ENCODE measurements around the gene CFAP299. TPM values are rescaled to one million over a fixed set of nuclear protein-coding genes. Genes with fewer than 3 reads are reported as not detected.

Gene CFAP299
- total RNA-seq, 1 donor from 2014 or later: not detected

GRCh38 chr4:80423553-80424224 lies 88.2 kb downstream of the CFAP299 start:
- Histone ChIP-seq H3K27me3 (ENCODE audit: insufficient read depth, low read length) (no peaks in the 10 kb centered on the region), H2AFZ (ENCODE audit: low read depth, low read length) (no peak overlapping the region), H3K27ac (ENCODE audit: low read depth, low read length) (no peak overlapping the region), H4K20me1 (ENCODE audit: insufficient read depth, low read length) (no peaks in the 10 kb centered on the region), H3K4me2 (ENCODE audit: low read length) (no peak overlapping the region), H3K9me3 (ENCODE audit: insufficient read depth, low read depth, low read length) (no peaks in the 10 kb centered on the region), H3K4me3 (ENCODE audit: insufficient read depth, low read depth, low read length) (no peak overlapping the region), H3K36me3 (ENCODE audit: insufficient read depth, low read length) (no peaks in the 10 kb centered on the region), H3K79me2 (ENCODE audit: insufficient read depth, low read length) (no peaks in the 10 kb centered on the region), H3K9ac (ENCODE audit: low read length) (no peak overlapping the region), H3K4me1 (ENCODE audit: insufficient read depth, low read length) (no peaks in the 10 kb centered on the region)
- Mint-ChIP-seq H3K9me3 (ENCODE audit: unreplicated experiment) (no peaks in the 10 kb centered on the region), H3K27ac (ENCODE audit: unreplicated experiment) (no peak overlapping the region), H3K36me3 (ENCODE audit: low read depth, unreplicated experiment) (no peaks in the 10 kb centered on the region), H3K27me3 (ENCODE audit: low read depth, unreplicated experiment) (no peaks in the 10 kb centered on the region), H3K4me3 (ENCODE audit: unreplicated experiment) (no peak overlapping the region), H3K4me1 (ENCODE audit: low read depth, unreplicated experiment) (no peaks in the 10 kb centered on the region)
- TF ChIP-seq EZH2 (IDR thresholded peaks at IDR 0.05; ENCODE audit: insufficient read depth, low read length): no peak
- no peak for TF ChIP-seq CTCF (IDR thresholded peaks at IDR 0.05; ENCODE audit: insufficient read depth, low read depth, low read length)
- FAIRE-seq: no peak
- no peak for DNase-seq (ENCODE audit: low read depth)

DNA sequence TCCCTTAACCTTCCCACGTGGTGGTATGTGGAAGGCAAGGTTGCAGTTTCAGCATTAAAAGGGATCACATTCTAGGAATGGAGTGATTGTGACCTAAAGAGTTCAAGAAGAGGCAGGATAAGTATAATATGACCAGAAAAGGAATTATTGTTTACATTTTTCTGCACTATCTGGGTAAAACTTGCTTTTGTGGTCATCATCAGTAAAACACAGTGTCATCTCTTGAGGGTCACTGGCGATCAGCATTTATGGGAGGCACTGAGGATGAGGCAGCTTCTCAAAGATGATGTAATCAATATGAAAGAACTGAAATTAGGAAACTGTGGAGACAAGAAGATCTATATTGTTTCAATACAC lies 88.7 kb downstream of the CFAP299 start:
- Histone ChIP-seq H3K4me3 (ENCODE audit: insufficient read depth, low read depth, low read length) (no peak overlapping the region), H3K36me3 (ENCODE audit: insufficient read depth, low read length) (no peaks in the 10 kb centered on the region), H3K27me3 (ENCODE audit: insufficient read depth, low read length) (no peaks in the 10 kb centered on the region), H3K4me1 (ENCODE audit: insufficient read depth, low read length) (no peaks in the 10 kb centered on the region), H3K79me2 (ENCODE audit: insufficient read depth, low read length) (no peaks in the 10 kb centered on the region), H4K20me1 (ENCODE audit: insufficient read depth, low read length) (no peaks in the 10 kb centered on the region), H3K9ac (ENCODE audit: low read length) (no peak overlapping the region), H3K27ac (ENCODE audit: low read depth, low read length) (no peak overlapping the region), H2AFZ (ENCODE audit: low read depth, low read length) (no peak overlapping the region), H3K4me2 (ENCODE audit: low read length) (no peak overlapping the region), H3K9me3 (ENCODE audit: insufficient read depth, low read depth, low read length) (no peaks in the 10 kb centered on the region)
- no peak overlapping the region for H3K4me3 Mint-ChIP-seq (ENCODE audit: unreplicated experiment)
- DNase-seq (ENCODE audit: low read depth): no peak
- H3K9me3 Mint-ChIP-seq (ENCODE audit: unreplicated experiment): no peaks in the 10 kb centered on the region
- H3K27me3 Mint-ChIP-seq (ENCODE audit: low read depth, unreplicated experiment): no peaks in the 10 kb centered on the region
- FAIRE-seq: no peak
- H3K36me3 Mint-ChIP-seq (ENCODE audit: low read depth, unreplicated experiment): no peaks in the 10 kb centered on the region
- no peaks in the 10 kb centered on the region for H3K4me1 Mint-ChIP-seq (ENCODE audit: low read depth, unreplicated experiment)
- H3K27ac Mint-ChIP-seq (ENCODE audit: unreplicated experiment): no peak overlapping the region
- TF ChIP-seq EZH2 (IDR thresholded peaks at IDR 0.05; ENCODE audit: insufficient read depth, low read length): no peak
- TF ChIP-seq CTCF (IDR thresholded peaks at IDR 0.05; ENCODE audit: insufficient read depth, low read depth, low read length): no peak
